OCI-LY7 (cell line): ENCODE data around the gene ZMIZ1. TPM values are rescaled to one million over a fixed set of nuclear protein-coding genes. Genes with fewer than 3 reads are reported as not detected.

ENCODE experiments used
- BruUV-seq: library from RNA; stranded (reverse); fragments of 400-500 nt; replicated peaks from 2 replicates; lab custom pipeline; 2021; lab: Mats Ljungman, UMichigan
- CTCF ChIA-PET: fragments of 300-600 bp; sonication (Branson Sonifier 250); formaldehyde crosslinking; loops from one replicate; lab custom pipeline; 2022; ENCODE audit warnings: antibody characterized with exemption; ENCODE audit not compliant: unreplicated experiment; lab: Charles Lee
- POLR2A ChIA-PET: fragments of 300-600 bp; sonication (Branson Sonifier 250); formaldehyde crosslinking; loops from one replicate; lab custom pipeline; 2022; ENCODE audit warnings: antibody characterized with exemption; lab: Charles Lee
- DNase-seq: peaks from one replicate; pipeline ENCODE4 v3.0.0-alpha.2; 2015; ENCODE audit warnings: low spot score
- H2AFZ ChIP-seq: fragments of 200-600 bp; sonication (generic), shearing (Covaris generic); 2 replicates; pipeline ENCODE4 v1.6.1; 2014; ENCODE audit warnings: mild to moderate bottlenecking, antibody characterized with exemption, low read length, moderate library complexity
- H3K27ac ChIP-seq: fragments of 200-600 bp; sonication (generic); 2 replicates; pipeline ENCODE4 v1.5.1; 2014; ENCODE audit warnings: mixed run types, low read depth, mild to moderate bottlenecking, moderate library complexity, low read length, inconsistent platforms; ENCODE audit not compliant: poor library complexity, severe bottlenecking
- H3K36me3 ChIP-seq: fragments of 200-600 bp; sonication (generic); 2 replicates; pipeline ENCODE4 v1.6.1; 2014; ENCODE audit warnings: mild to moderate bottlenecking, antibody characterized with exemption, low read length, moderate library complexity, mixed read lengths; ENCODE audit not compliant: insufficient read depth
- H3K4me1 ChIP-seq: fragments of 200-600 bp; sonication (generic); 2 replicates; pipeline ENCODE4 v1.5.1; 2014; ENCODE audit warnings: mild to moderate bottlenecking, low read length; ENCODE audit not compliant: insufficient read depth, poor library complexity, severe bottlenecking
- H3K4me2 ChIP-seq: fragments of 200-600 bp; sonication (generic); 2 replicates; pipeline ENCODE4 v1.6.1; 2014; ENCODE audit warnings: mild to moderate bottlenecking, low read length
- H3K4me3 ChIP-seq: fragments of 200-600 bp; sonication (generic); 2 replicates; pipeline ENCODE4 v1.5.1; 2014; ENCODE audit warnings: mild to moderate bottlenecking, low read depth, low read length; ENCODE audit not compliant: poor library complexity, severe bottlenecking
- H3K79me2 ChIP-seq: fragments of 200-600 bp; sonication (generic); 2 replicates; pipeline ENCODE4 v1.6.1; 2016; ENCODE audit warnings: low read depth, mild to moderate bottlenecking, low read length, moderate library complexity, mixed read lengths; ENCODE audit not compliant: insufficient read depth
- H3K9me2 ChIP-seq: fragments of 200-600 bp; sonication (generic); 2 replicates; pipeline ENCODE4 v1.6.1; 2016; ENCODE audit warnings: mild to moderate bottlenecking, low read length, mixed read lengths; ENCODE audit not compliant: insufficient read depth
- H3K9me3 ChIP-seq: fragments of 200-600 bp; sonication (generic); 2 replicates; pipeline ENCODE4 v1.6.1; 2014; ENCODE audit warnings: mild to moderate bottlenecking, mixed run types, low read length, mixed read lengths
- H4K20me1 ChIP-seq: fragments of 200-600 bp; sonication (generic); 2 replicates; pipeline ENCODE4 v1.6.1; 2014; ENCODE audit warnings: mild to moderate bottlenecking, antibody characterized with exemption, low read length, moderate library complexity, mixed read lengths; ENCODE audit not compliant: insufficient read depth
- EZH2phosphoT487 ChIP-seq: fragments of 200-600 bp; sonication (generic); IDR thresholded peaks from 2 replicates; pipeline ENCODE4 v1.6.1; 2018; ENCODE audit warnings: low read depth, borderline replicate concordance, mild to moderate bottlenecking, mixed run types, antibody characterized with exemption, low read length, moderate library complexity, mixed read lengths
- intact Hi-C: fragments of 100-400 bp; cut with micrococcal nuclease; formaldehyde crosslinking; loops from one replicate; pipeline ENCODE4 v1.10.0; 2022; ENCODE audit not compliant: unreplicated experiment
- total RNA-seq, 2 experiments: library from RNA; depleted of rRNA in 1 of 2; stranded (reverse); fragments of >200 nt in 1 of 2; shearing (Covaris generic) in 1 of 2; gene quantifications; 2 replicates each; pipeline ENCODE4 v1.2.3, GENCODE V29; 2014 to 2022
- TF ChIP-seq, protein P1 (sequence below): fragments of 200-600 bp; sonication (generic); conservative IDR thresholded peaks from 2 replicates; pipeline ENCODE4 v1.5.1; 2014; ENCODE audit warnings: mild to moderate bottlenecking, antibody characterized with exemption, low read length, moderate library complexity, mixed read lengths

The ZMIZ1 gene
- total RNA-seq, 2 experiments from 2014 or later, result 20.4 to 66.9 TPM

DNA sequence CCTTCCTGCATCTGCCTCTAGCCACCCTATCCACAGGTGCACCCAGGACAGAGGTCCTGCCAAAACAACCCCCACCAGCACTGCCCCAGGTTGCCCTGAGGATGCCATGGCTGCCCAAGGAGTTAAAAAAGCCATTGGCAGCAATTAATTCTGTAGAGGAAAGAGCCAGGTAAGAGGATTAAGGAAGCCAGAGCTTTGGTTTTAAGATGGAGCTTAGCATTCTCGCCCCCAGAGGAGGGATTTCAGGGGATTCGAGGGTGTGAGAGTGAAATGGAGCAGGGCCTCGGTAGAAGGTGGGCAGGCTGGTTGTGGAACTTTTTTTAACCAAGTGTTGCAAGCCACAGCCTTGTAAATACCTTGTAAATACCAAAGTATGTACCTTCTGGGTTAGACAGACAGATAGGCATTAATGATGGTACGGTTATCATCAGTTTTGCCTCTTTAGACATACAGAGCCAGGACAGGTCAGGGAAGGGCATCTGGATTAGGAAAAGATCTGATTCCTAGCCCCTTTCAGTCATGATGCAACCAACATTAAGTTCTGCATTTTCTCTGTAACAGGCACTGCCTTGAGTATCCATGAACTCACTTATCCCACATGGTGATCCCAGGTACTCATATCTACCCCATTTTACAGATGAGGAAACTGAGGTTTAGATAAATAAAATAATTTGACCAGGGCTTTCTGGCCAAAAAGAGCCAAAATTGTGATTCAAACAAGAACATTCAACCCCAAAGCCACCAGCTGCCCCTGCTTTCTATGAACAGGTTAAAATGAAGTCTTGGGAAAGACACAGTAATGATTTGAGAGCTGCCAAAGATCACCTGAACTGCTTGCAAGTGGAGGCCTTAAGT, 157.9 kb downstream of the ZMIZ1 start:
- no peak for DNase-seq
- Histone ChIP-seq H3K4me1 (peaks cover 27% of the 10 kb centered on the region), H3K4me3 (no peak overlapping the region), H4K20me1 (no peaks in the 10 kb centered on the region), H3K9me2 (no peaks in the 10 kb centered on the region), H3K4me2 (no peak overlapping the region), H3K36me3 (no peaks in the 10 kb centered on the region), H3K79me2 (no peaks in the 10 kb centered on the region), H3K9me3 (no peaks in the 10 kb centered on the region), H3K27ac (no peak overlapping the region), H2AFZ (no peak overlapping the region)
- CTCF ChIA-PET, result interaction anchor here (1.3 kb wide), 1 partner anchor 16 kb away, joined by 3 read pairs; no protein-coding TSS in a partner anchor
- intact Hi-C loops, result no loop called here
- POLR2A ChIA-PET, result no interaction called here
- TF ChIP-seq, protein P1, sequence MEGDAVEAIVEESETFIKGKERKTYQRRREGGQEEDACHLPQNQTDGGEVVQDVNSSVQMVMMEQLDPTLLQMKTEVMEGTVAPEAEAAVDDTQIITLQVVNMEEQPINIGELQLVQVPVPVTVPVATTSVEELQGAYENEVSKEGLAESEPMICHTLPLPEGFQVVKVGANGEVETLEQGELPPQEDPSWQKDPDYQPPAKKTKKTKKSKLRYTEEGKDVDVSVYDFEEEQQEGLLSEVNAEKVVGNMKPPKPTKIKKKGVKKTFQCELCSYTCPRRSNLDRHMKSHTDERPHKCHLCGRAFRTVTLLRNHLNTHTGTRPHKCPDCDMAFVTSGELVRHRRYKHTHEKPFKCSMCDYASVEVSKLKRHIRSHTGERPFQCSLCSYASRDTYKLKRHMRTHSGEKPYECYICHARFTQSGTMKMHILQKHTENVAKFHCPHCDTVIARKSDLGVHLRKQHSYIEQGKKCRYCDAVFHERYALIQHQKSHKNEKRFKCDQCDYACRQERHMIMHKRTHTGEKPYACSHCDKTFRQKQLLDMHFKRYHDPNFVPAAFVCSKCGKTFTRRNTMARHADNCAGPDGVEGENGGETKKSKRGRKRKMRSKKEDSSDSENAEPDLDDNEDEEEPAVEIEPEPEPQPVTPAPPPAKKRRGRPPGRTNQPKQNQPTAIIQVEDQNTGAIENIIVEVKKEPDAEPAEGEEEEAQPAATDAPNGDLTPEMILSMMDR, result no peak
- TF ChIP-seq EZH2phosphoT487, result no peak
- no TSS peak for BruUV-seq

DNA sequence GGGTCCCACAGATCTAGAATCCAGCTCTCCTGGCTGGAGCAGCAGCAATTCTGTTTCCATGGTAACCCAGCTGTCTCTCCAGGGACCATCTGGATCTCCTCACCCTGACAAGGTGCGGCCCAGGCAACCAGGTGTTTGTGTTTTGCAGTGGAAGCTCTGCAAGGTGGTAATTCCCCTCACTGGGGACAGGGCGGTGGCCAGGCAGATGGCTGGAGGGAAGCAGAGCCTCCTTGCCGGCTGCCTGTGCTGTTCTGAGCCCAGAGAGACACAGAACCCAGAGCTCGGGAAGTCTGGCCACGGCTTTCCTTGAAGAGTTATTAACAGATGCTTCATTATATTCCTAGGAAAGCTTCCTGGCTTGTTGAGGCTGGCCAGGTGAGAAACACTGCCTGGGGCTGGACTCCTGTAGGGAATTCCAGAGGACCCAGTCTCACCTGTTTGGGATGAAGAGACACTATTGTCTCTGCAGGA, 160.3 kb downstream of the ZMIZ1 start:
- Histone ChIP-seq H3K4me1 (peaks cover 27% of the 10 kb centered on the region), H2AFZ (no peak overlapping the region)
- POLR2A ChIA-PET, result interaction anchor here (0.6 to 1.6 kb wide), 3 partner anchors 9 to 36 kb away, joined by 3 to 6 read pairs (median 4); no protein-coding TSS in a partner anchor

More for the DNA sequence above, 160.3 kb downstream of the ZMIZ1 start:
- no peaks in the 10 kb centered on the region for H3K9me2 ChIP-seq
- TF ChIP-seq, protein P1, result no peak
- no peak for TF ChIP-seq EZH2phosphoT487
- H3K9me3 ChIP-seq, result no peaks in the 10 kb centered on the region
- no peak for DNase-seq
- H4K20me1 ChIP-seq, result no peaks in the 10 kb centered on the region
- H3K4me2 ChIP-seq, result peak overlapping the region; percentile 52
- CTCF ChIA-PET, result interaction anchor here (0.6 kb wide), 1 partner anchor 86 kb away, joined by 3 read pairs; no protein-coding TSS in a partner anchor
- H3K36me3 ChIP-seq, result no peaks in the 10 kb centered on the region
- H3K79me2 ChIP-seq, result no peaks in the 10 kb centered on the region
- no peak overlapping the region for H3K27ac ChIP-seq
- intact Hi-C loops, result no loop called here
- BruUV-seq, result no TSS peak
- H3K4me3 ChIP-seq, result no peak overlapping the region
